ENCODE measurements around the gene CCNY.

Gene CCNY

GRCh38 chr10:35336084-35336831 lies at the start of gene CCNY:
Gene CCNY, plus strand, starts transcription at chr10:35336509. Its CDS starts 545 bp downstream, at chr10:35337054.
- no peak for DNase-seq (ENCODE audit: low read depth, low spot score)
- Histone ChIP-seq H3K4me3 (peak within 1 kb of the TSS; percentile 80), H3K36me3 (ENCODE audit: insufficient read depth, low read length) (no peaks in the 10 kb centered on the region; the same call in 1 of the 2 replicates), H3K27ac (no peak within 1 kb of the TSS), H3K9ac (ENCODE audit: insufficient read length) (peak within 1 kb of the TSS; percentile 78), H3K9me3 (ENCODE audit: low read depth, low read length) (no peaks in the 10 kb centered on the region)
- TF ChIP-seq POLR2AphosphoS5 (IDR thresholded peaks at IDR 0.05; ENCODE audit: borderline replicate concordance, low read depth, low read length) = peak; percentile 63; the same call in 1 of the 2 replicates
- TF ChIP-seq FOXP2 (optimal IDR thresholded peaks at IDR 0.05; ENCODE audit: control extremely low read depth, extremely low read length, insufficient read depth) = no peak
- TF ChIP-seq EZH2 (IDR thresholded peaks at IDR 0.05) = no peak

GRCh38 chr10:35289198-35289597 lies 47.1 kb upstream of the CCNY start:
- Histone ChIP-seq H3K36me3 (ENCODE audit: insufficient read depth, low read length) (no peaks in the 10 kb centered on the region), H3K27ac (no peak overlapping the region), H3K9ac (ENCODE audit: insufficient read length) (no peak overlapping the region), H3K9me3 (ENCODE audit: low read depth, low read length) (no peaks in the 10 kb centered on the region), H3K4me3 (no peak overlapping the region)
- no peak for TF ChIP-seq POLR2AphosphoS5 (IDR thresholded peaks at IDR 0.05; ENCODE audit: borderline replicate concordance, low read depth, low read length)
- TF ChIP-seq FOXP2 (optimal IDR thresholded peaks at IDR 0.05; ENCODE audit: control extremely low read depth, extremely low read length, insufficient read depth) = no peak
- TF ChIP-seq EZH2 (IDR thresholded peaks at IDR 0.05) = no peak
- no peak for DNase-seq (ENCODE audit: low read depth, low spot score)

- no peak overlapping the region for H3K9ac ChIP-seq (ENCODE audit: insufficient read length)
- H3K36me3 ChIP-seq (ENCODE audit: insufficient read depth, low read length) = no peaks in the 10 kb centered on the region
- no peak overlapping the region for H3K4me3 ChIP-seq
- H3K27ac ChIP-seq = no peak overlapping the region
- TF ChIP-seq FOXP2 (optimal IDR thresholded peaks at IDR 0.05; ENCODE audit: control extremely low read depth, extremely low read length, insufficient read depth) (no peak), EZH2 (IDR thresholded peaks at IDR 0.05) (no peak), POLR2AphosphoS5 (IDR thresholded peaks at IDR 0.05; ENCODE audit: borderline replicate concordance, low read depth, low read length) (no peak)
- DNase-seq (ENCODE audit: low read depth, low spot score) = no peak
- no peaks in the 10 kb centered on the region for H3K9me3 ChIP-seq (ENCODE audit: low read depth, low read length)
Observed at GRCh38 chr10:35294506-35294905, 41.8 kb upstream of the CCNY start.

- no peak overlapping the region for H3K9ac ChIP-seq (ENCODE audit: insufficient read length)
- no peak overlapping the region for H3K4me3 ChIP-seq
- no peak overlapping the region for H3K27ac ChIP-seq
- TF ChIP-seq EZH2 (IDR thresholded peaks at IDR 0.05) = no peak
- no peak for TF ChIP-seq POLR2AphosphoS5 (IDR thresholded peaks at IDR 0.05; ENCODE audit: borderline replicate concordance, low read depth, low read length)
- no peak for TF ChIP-seq FOXP2 (optimal IDR thresholded peaks at IDR 0.05; ENCODE audit: control extremely low read depth, extremely low read length, insufficient read depth)
- H3K9me3 ChIP-seq (ENCODE audit: low read depth, low read length) = no peaks in the 10 kb centered on the region
- H3K36me3 ChIP-seq (ENCODE audit: insufficient read depth, low read length) = no peaks in the 10 kb centered on the region
- DNase-seq (ENCODE audit: low read depth, low spot score) = no peak
Observed at GRCh38 chr10:35299016-35299415, 37.3 kb upstream of the CCNY start.

GRCh38 chr10:35300063-35300699 lies 36.1 kb upstream of the CCNY start:
- no peaks in the 10 kb centered on the region for H3K9me3 ChIP-seq (ENCODE audit: low read depth, low read length)
- DNase-seq (ENCODE audit: low read depth, low spot score) = no peak
- H3K27ac ChIP-seq = no peak overlapping the region
- H3K4me3 ChIP-seq = no peak overlapping the region
- no peak for TF ChIP-seq EZH2 (IDR thresholded peaks at IDR 0.05)
- no peak for TF ChIP-seq POLR2AphosphoS5 (IDR thresholded peaks at IDR 0.05; ENCODE audit: borderline replicate concordance, low read depth, low read length)
- no peak for TF ChIP-seq FOXP2 (optimal IDR thresholded peaks at IDR 0.05; ENCODE audit: control extremely low read depth, extremely low read length, insufficient read depth)
- no peak overlapping the region for H3K9ac ChIP-seq (ENCODE audit: insufficient read length)
- no peaks in the 10 kb centered on the region for H3K36me3 ChIP-seq (ENCODE audit: insufficient read depth, low read length)

GRCh38 chr10:35304649-35305048 lies 31.7 kb upstream of the CCNY start:
- no peaks in the 10 kb centered on the region for H3K9me3 ChIP-seq (ENCODE audit: low read depth, low read length)
- no peak overlapping the region for H3K4me3 ChIP-seq
- TF ChIP-seq POLR2AphosphoS5 (IDR thresholded peaks at IDR 0.05; ENCODE audit: borderline replicate concordance, low read depth, low read length) (no peak), FOXP2 (optimal IDR thresholded peaks at IDR 0.05; ENCODE audit: control extremely low read depth, extremely low read length, insufficient read depth) (no peak), EZH2 (IDR thresholded peaks at IDR 0.05) (no peak)
- no peak overlapping the region for H3K9ac ChIP-seq (ENCODE audit: insufficient read length)
- no peak overlapping the region for H3K27ac ChIP-seq
- H3K36me3 ChIP-seq (ENCODE audit: insufficient read depth, low read length) = no peaks in the 10 kb centered on the region
- no peak for DNase-seq (ENCODE audit: low read depth, low spot score)

GRCh38 chr10:35306852-35307251 lies 29.5 kb upstream of the CCNY start:
- Histone ChIP-seq H3K27ac (no peak overlapping the region), H3K9ac (ENCODE audit: insufficient read length) (no peak overlapping the region), H3K36me3 (ENCODE audit: insufficient read depth, low read length) (no peaks in the 10 kb centered on the region), H3K9me3 (ENCODE audit: low read depth, low read length) (no peaks in the 10 kb centered on the region), H3K4me3 (no peak overlapping the region)
- no peak for TF ChIP-seq FOXP2 (optimal IDR thresholded peaks at IDR 0.05; ENCODE audit: control extremely low read depth, extremely low read length, insufficient read depth)
- no peak for TF ChIP-seq POLR2AphosphoS5 (IDR thresholded peaks at IDR 0.05; ENCODE audit: borderline replicate concordance, low read depth, low read length)
- TF ChIP-seq EZH2 (IDR thresholded peaks at IDR 0.05) = no peak
- no peak for DNase-seq (ENCODE audit: low read depth, low spot score)

- Histone ChIP-seq H3K9me3 (ENCODE audit: low read depth, low read length) (no peaks in the 10 kb centered on the region), H3K9ac (ENCODE audit: insufficient read length) (no peak overlapping the region), H3K36me3 (ENCODE audit: insufficient read depth, low read length) (no peaks in the 10 kb centered on the region), H3K4me3 (no peak overlapping the region), H3K27ac (no peak overlapping the region)
- DNase-seq (ENCODE audit: low read depth, low spot score) = no peak
- TF ChIP-seq EZH2 (IDR thresholded peaks at IDR 0.05) = no peak
- no peak for TF ChIP-seq FOXP2 (optimal IDR thresholded peaks at IDR 0.05; ENCODE audit: control extremely low read depth, extremely low read length, insufficient read depth)
- no peak for TF ChIP-seq POLR2AphosphoS5 (IDR thresholded peaks at IDR 0.05; ENCODE audit: borderline replicate concordance, low read depth, low read length)
Observed at GRCh38 chr10:35307297-35307696, 29.0 kb upstream of the CCNY start.
